AML-193 (cell line): ENCODE data around the gene MILR1.

ENCODE experiments used
- DNase-seq, 2 experiments: peaks; one replicate each; lab custom pipeline; 2025; lab: John Stamatoyannopoulos, UW

Gene MILR1

DNA sequence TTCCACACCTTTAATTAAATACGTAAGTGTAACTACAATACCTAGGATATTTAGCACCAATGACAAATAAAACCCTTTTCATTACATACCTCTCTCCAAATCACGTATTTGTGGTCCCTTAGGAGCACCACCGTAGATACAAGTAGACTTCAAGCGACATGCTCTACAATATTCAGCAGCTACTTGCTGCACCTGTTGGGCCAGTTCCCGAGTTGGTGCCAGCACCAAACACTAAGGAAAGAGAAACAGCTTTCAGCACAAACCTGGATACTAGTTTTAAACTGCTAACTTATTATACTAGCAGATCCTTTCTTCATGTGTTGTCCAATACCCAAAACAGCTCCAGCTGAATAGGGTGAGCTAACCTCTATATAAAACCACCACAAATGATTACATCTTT is 54.4 kb downstream of the MILR1 start:
- no peak for DNase-seq

DNA sequence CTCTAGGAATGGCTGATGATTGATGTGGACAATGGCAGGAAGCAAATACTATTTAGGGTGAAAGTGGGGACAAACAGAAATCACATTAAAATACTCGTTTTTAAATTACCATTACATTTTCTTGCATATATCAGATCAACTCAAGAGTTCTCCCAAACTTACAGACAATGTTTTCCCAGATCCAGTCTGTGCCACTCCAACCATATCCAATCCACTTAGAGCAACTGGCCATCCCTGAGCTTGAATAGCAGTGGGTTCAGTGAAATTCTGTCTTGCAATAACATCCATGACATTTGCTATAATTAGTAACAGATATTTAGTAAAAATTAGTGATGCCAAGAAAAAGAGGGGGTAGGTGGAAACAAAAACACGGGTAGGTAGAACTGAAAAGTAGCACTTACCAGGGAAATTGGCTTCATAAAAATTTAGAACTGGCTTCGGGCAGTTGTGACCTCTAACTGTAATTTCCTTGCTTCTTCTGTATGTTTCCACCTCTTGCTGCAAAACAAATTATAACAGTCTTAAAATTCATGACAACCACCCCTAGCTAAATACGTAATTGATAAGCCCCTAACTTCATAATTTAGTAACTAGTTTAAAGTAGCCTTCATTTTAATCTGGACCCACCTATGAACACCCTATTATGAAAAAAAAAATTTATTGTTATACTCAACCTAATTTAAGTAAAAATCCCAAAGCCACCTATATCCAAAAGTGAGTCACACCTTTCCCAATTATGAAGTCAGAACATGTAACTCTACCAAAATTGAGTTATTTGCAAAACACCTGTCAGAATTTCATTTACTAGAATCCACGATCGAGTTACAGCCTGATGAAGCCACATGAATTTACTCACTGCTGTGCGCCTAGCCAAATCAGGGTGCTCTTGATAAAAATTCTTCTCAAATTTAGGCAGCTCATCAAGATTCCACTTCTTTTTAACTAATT is 55.2 kb downstream of the MILR1 start:
- DNase-seq = no peak

DNA sequence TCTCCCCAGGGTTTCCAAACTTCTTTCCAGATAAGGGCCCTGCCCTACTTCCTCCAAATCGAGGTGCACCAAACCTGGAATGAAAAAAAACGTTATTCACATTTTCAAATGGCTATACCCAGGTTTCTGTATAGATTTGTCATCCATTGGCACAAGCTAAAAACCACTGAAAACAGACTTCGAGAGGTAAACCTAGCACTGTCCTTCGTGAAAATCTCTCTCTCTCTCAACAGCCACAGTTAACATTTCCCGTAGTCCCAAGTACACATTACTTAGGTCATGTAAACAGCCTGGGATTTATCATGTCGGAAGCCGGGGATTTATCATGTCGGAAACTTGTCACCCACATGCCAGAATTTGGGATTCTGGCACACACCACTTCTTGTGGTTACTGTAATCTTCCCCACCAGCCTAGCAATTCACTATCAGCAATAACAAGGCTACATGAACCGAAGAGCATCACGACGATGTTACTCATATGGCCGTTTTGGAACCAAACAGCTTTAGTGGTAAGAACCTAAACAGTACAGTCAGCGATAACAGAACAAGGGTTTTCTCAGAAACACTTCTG is 55.9 kb downstream of the MILR1 start:
- no peak for DNase-seq

DNA sequence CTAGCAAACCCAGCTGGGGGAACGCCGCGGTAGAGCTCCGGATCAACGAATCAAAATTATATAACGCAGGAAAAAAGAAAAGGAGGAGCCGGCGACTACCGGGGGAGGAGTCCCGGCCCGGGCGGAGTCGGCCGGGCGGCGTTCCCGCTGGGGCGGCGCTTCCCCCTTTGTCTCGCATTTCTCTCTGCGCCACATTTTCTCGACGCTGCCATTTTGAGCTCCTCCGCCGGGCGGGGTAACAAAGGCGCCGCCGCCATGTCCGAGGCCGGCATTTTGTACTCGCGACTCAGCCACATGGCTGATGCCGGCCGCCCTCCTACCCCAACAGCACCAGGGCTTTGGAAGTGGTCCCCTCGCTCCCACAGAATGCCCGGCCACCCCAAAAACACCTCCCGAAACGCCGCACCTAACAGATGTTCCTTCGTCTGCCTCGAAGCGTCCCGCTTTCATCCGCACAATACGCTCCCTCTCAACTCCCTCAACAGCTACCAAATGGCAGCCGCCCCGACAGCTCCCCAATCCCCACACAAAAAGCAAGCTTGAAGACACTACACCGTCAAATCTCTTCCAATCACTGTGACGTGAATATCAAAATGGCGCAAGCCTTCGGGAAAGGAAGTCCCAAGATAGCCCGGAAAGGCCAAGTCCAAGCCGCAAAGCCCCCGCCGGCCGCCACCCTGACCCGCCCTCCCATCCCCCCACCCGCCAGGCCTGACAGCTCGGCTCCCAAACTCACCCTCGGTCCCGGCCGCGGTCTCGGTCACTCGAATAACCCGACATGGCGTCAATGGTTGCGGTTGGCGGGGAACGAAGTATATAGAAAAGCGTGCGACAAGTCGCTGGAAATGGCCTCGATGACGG is 56.7 kb downstream of the MILR1 start:
- peak; percentile 93 for DNase-seq

DNA sequence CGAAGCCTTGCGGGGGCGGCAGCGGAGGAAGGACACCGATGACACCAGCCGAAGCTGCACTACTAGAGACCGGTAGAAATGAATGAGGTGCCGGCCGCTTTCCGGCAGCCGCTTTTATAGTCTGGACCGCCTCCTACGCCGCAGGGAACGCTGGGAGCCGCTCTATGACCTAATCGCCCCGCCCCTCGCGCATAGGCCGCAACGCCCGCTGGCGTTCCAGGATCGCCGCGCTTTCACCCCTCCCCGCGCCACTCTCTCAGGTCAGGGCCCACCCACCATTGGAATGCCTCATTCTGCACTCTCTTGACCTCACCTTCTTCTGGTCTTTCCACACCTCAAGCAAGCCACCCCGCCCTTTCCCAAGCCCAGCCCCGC is 57.3 kb downstream of the MILR1 start, which contains the start of gene DDX5:
Gene DDX5 (minus strand): TSS at position 89 of the 375 bp plus-strand sequence. CDS start 170 bp downstream, outside the sequence.
- DNase-seq = peak; percentile 98 to 99

DNA sequence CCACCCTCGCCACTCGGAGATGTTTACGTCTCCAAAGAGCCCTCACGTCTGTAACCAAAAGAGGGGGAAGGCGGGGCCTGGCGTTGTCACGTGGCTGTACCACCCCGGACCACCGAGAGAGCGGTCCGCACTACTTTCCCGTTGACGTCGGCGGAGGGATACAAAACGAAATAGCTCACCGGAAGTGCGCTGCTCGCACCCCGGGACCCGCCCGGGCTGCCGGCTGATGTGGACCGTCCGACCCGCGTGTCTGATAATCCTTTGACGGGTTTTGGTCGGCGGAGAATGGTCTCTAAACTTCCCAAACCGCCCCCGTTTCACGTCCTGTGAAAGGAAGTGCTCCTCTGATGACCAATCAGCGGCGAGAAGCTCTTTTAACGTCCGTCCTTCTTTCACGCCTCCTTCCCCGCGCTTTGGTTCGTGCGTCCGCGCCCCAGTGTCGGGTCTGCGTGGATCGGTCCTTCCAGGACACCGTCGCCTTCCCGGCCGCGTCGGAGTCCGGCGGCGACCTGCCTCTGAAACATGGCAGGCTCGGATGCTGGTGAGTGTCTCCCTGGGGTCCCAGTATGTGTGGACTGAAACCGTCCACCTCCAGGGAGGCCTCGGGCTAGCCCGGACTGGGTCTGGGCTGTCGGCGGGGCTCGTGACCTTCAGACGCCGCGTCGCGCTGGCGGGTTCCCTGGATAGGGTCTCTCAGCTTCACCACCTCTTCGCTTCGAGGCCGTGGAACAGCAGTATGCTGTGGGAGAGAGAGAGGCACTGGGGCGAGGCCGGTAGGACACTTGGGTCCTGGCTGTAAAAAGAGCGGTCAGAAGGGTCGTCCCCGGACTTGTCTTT is 57.9 kb downstream of the MILR1 start, which contains the start of gene CEP95:
Gene CEP95 (plus strand): TSS at position 402 of the 837 bp plus-strand sequence. CDS start 121 bp downstream, at position 523.
- DNase-seq = peak; percentile 98 to 99

DNA sequence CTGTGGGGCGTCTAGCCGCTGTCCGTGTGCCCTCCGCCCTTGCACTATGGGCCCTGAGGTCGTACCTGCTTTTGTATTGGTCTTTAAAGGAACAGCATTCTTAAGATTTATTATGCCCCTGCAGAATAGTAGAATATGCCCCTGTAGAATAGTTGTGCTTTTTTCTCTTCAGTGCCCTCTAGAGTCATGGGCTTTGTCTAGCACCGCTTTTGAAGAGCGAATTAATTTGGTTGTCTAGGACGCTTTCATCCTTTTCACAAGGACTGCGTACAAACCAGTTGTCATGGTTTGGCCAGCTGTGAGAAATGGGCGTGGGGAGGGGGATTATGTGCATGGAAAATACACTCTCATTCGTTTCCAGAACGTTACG is 58.5 kb downstream of the MILR1 start:
- peak; percentile 73 to 81 for DNase-seq

DNA sequence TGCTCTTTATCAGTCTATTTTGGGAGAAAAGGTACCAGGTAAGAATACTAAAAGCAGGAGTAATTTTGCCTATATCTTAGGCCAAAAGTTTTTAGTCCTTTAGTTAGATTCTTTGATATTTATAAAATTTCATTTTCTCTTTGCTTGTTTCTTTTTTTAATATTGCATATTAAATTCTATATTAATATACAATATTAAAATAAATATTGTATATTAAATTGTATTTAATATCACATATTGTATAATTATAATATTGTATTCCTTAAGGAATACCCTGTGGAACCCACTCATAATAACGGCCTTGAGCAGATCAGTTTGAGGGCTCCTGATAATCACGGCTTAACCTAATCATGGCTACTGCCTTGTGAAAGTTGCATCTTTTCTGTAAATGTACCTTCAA is 59.8 kb downstream of the MILR1 start:
- no peak for DNase-seq

DNA sequence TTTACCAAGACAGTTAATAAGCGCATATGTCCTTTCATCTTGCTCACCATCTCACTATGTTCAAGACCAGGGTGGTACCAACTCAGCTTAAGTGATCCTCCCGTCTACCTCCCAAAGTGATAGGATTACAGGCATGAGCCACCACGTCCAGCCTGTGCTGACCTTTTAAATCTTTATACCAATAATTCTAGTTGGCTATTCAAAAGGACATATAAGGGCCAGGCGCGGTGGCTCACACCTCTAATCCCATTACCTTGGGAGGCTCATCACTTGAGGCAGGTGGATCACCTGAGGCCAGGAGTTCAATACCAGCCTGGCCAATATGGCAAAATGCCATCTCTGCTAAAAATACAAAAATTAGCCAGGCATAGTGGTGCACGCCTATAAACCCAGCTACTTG is 60.3 kb downstream of the MILR1 start:
- DNase-seq = no peak

DNA sequence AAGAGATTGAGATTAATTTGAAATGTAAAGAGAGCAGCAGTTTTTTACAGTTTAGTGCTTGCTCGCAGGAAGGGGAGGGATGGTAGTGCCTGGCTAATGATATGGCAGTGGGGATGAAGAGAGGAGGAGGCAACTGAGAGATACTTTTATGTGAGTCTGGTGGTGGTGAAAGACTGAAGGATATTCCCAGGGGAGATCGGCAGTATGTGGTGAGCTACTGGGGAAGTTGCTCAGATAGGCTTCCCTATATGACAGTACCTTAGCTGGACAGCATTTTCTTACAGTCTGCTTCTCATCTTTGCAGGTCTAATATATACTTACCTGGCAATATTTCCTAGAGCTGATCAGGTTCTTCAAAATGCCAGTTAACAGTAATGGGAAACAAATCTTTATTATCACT is 66.5 kb downstream of the MILR1 start:
- DNase-seq = no peak

DNA sequence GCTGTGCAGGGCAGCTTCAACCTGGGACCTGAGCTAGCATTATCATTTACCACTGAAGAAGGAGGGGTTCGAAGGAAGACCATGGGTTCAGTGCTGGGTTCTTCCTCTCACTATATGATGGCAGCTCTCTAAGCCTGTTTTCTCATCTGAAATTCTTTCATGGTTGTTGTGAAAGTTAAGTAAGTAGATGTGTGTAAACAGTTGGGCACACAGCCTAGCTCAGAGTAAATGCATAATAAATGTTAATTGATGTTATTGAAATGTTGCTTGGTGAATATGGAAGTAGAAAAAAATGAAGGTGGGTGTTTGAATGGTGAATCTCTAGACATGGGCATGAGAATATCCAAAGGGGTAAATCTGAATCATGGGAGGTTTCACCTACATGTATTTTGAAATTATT is 66.9 kb downstream of the MILR1 start:
- no peak for DNase-seq
